ENCODE measurements around the gene ATRIP. TPM values are rescaled to one million over a fixed set of nuclear protein-coding genes. Genes with fewer than 3 reads are reported as not detected.

Gene ATRIP
- total RNA-seq, 2 donors from 2014 or later: 11.7 to 16.1 TPM

- peak overlapping the region; percentile 90 for H3K4me3 Mint-ChIP-seq
- TF ChIP-seq CTCF (conservative IDR thresholded peaks at IDR 0.05): no peak
- H3K27ac ChIP-seq (ENCODE audit: low read depth, low read length): no peak overlapping the region
- H3K9me3 ChIP-seq (ENCODE audit: control insufficient read depth, low read length): no peaks in the 10 kb centered on the region
- H3K36me3 Mint-ChIP-seq (ENCODE audit: low read depth): peaks cover 32% of the 10 kb centered on the region
- H3K36me3 ChIP-seq (ENCODE audit: control insufficient read depth, insufficient read depth, low read length): peaks cover 34% of the 10 kb centered on the region
- peaks cover 30% of the 10 kb centered on the region for H3K4me1 Mint-ChIP-seq
- no peak for DNase-seq
- no peak overlapping the region for H3K4me3 ChIP-seq (ENCODE audit: low read length)
- no peaks in the 10 kb centered on the region for H3K9me3 Mint-ChIP-seq
- H3K4me1 ChIP-seq (ENCODE audit: control insufficient read depth, insufficient read depth, low read length): peaks cover 14% of the 10 kb centered on the region
- no peak overlapping the region for H3K9ac ChIP-seq (ENCODE audit: extremely low read depth, low read length, poor library complexity, severe bottlenecking)
- peak overlapping the region; percentile 94 for H3K27ac Mint-ChIP-seq
- H3K27me3 ChIP-seq (ENCODE audit: control insufficient read depth, insufficient read depth, low read length, poor library complexity, severe bottlenecking): no peaks in the 10 kb centered on the region
- H3K27me3 Mint-ChIP-seq (ENCODE audit: insufficient read depth): no peaks in the 10 kb centered on the region
- 87 to 90% methylated on average over 3 to 8 of the region's 8 CpGs for WGBS, 2 experiments (ENCODE audit: insufficient coverage in 1 of 2, insufficient read length in 1 of 2)
Observed at GRCh38 chr3:48431224-48432029, 15.1 kb upstream of the ATRIP start.

DNA sequence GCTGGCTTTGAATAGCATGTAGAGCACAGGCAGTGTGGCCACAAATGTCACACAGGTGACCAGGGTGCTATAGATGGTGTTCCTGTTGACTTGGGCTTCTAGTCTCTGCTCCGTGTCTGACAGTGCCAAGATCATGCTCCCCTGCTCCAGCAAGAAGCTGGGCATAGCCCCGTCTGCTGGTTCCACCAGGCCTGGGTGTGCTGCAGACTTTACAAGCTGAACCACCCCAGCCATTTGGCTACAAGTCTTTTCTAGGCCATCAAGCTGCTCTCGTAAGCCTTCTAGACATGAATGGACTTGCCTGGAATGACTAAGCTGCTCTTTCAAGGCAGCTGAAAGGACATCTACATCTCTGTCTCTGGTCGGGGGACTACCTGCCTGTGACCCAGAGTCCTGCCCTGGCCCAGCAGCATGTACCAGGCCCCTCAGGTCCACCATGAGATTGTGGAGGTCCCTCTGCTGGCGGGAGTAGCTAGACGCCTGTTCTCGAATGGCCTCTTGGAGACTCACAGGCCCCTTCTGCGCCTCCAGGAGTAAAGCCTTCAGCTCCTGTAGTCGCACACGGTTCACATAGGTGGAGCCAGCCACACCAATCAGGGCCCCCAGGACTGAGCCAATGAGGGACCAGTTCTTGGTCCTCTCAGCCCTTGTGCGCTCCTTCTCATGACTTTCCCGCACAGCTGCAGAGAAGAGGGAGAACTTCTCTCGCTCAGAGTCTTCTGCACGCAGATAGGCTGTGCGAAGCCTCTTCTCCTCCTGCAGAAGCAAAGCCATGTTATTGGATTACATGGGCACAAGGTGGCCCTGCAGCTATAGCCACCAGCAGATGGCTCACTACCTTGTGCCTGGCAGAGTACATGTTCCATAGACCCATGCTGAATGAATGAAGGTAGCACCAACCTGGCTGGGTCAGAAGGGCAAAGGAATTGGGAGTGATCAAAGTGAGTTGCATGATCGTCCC is 13.8 kb upstream of the ATRIP start:
- Histone ChIP-seq H3K4me1 (ENCODE audit: control insufficient read depth, insufficient read depth, low read length) (peaks cover 11% of the 10 kb centered on the region), H3K9ac (ENCODE audit: extremely low read depth, low read length, poor library complexity, severe bottlenecking) (no peak overlapping the region), H3K27me3 (ENCODE audit: control insufficient read depth, insufficient read depth, low read length, poor library complexity, severe bottlenecking) (no peaks in the 10 kb centered on the region), H3K36me3 (ENCODE audit: control insufficient read depth, insufficient read depth, low read length) (peaks cover 34% of the 10 kb centered on the region), H3K9me3 (ENCODE audit: control insufficient read depth, low read length) (no peaks in the 10 kb centered on the region), H3K4me3 (ENCODE audit: low read length) (no peak overlapping the region), H3K27ac (ENCODE audit: low read depth, low read length) (no peak overlapping the region)
- Mint-ChIP-seq H3K27ac (peak overlapping the region; percentile 82), H3K36me3 (ENCODE audit: low read depth) (peaks cover 30% of the 10 kb centered on the region), H3K27me3 (ENCODE audit: insufficient read depth) (no peaks in the 10 kb centered on the region), H3K9me3 (no peaks in the 10 kb centered on the region), H3K4me1 (peaks cover 21% of the 10 kb centered on the region), H3K4me3 (no peak overlapping the region)
- peak; percentile 91 for DNase-seq
- peak; percentile 67 for TF ChIP-seq CTCF (conservative IDR thresholded peaks at IDR 0.05)
- 83 to 91% methylated on average over 16 of the region's 16 CpGs for WGBS, 2 experiments (ENCODE audit: insufficient coverage in 1 of 2, insufficient read length in 1 of 2)

- WGBS, 2 experiments (ENCODE audit: insufficient coverage in 1 of 2, insufficient read length in 1 of 2): 92 to 94% methylated on average over 6 to 12 of the region's 12 CpGs
- no peaks in the 10 kb centered on the region for H3K27me3 Mint-ChIP-seq (ENCODE audit: insufficient read depth)
- no peaks in the 10 kb centered on the region for H3K9me3 ChIP-seq (ENCODE audit: control insufficient read depth, low read length)
- peak overlapping the region; percentile 82 for H3K27ac Mint-ChIP-seq
- no peak for TF ChIP-seq CTCF (conservative IDR thresholded peaks at IDR 0.05)
- no peaks in the 10 kb centered on the region for H3K9me3 Mint-ChIP-seq
- no peak overlapping the region for H3K4me3 ChIP-seq (ENCODE audit: low read length)
- no peak for DNase-seq
- H3K27ac ChIP-seq (ENCODE audit: low read depth, low read length): peak overlapping the region; percentile 24
- no peak overlapping the region for H3K4me3 Mint-ChIP-seq
- no peaks in the 10 kb centered on the region for H3K27me3 ChIP-seq (ENCODE audit: control insufficient read depth, insufficient read depth, low read length, poor library complexity, severe bottlenecking)
- no peak overlapping the region for H3K9ac ChIP-seq (ENCODE audit: extremely low read depth, low read length, poor library complexity, severe bottlenecking)
- peaks cover 12% of the 10 kb centered on the region for H3K4me1 Mint-ChIP-seq
- H3K4me1 ChIP-seq (ENCODE audit: control insufficient read depth, insufficient read depth, low read length): peaks cover 6% of the 10 kb centered on the region
- H3K36me3 Mint-ChIP-seq (ENCODE audit: low read depth): peaks cover 30% of the 10 kb centered on the region
- H3K36me3 ChIP-seq (ENCODE audit: control insufficient read depth, insufficient read depth, low read length): peaks cover 34% of the 10 kb centered on the region
Observed at GRCh38 chr3:48433472-48434118, 12.9 kb upstream of the ATRIP start.
